ENCODE measurements around the gene TLE3.

DNA sequence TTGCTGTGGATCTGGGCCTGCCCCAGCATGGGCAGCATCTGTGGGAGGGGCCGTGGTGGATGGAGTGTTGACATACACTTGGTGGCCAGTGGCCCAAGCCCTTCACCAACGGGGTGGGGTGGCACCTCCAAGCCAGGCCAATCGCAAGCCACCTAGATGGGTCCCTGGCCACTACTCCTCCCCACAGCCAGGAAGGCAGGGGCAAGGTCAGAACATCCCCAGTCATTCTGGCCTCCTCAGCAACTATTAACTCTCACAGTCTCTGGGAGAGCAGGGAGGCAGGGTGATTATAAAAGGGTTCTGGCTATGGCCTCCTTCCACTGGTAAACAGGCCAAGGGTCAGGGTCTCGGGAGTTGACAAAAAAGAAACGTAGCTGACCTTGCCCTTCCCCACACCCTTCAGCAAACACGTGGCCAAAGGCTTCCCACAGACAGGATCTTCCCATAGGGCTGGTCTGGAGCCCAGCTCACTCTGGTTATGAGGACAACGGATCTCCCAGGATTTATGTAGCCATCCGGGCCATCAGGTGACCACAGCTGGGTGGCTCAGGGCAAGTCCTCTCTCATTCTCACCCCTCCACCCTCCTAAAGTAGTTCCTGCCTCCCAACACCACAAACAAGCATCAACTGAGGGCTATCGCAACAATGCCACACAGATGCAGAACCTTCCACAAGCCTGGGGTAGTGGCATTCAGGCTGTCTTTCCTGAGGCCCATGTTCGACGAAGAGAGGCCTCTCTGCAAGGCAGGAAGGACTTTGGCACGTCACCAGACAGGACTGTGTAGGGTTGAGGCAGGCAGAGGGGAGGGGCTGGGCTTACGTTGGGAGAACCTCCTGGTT, 18.9 kb downstream of the TLE3 start:
- TF ChIP-seq, protein P1, sequence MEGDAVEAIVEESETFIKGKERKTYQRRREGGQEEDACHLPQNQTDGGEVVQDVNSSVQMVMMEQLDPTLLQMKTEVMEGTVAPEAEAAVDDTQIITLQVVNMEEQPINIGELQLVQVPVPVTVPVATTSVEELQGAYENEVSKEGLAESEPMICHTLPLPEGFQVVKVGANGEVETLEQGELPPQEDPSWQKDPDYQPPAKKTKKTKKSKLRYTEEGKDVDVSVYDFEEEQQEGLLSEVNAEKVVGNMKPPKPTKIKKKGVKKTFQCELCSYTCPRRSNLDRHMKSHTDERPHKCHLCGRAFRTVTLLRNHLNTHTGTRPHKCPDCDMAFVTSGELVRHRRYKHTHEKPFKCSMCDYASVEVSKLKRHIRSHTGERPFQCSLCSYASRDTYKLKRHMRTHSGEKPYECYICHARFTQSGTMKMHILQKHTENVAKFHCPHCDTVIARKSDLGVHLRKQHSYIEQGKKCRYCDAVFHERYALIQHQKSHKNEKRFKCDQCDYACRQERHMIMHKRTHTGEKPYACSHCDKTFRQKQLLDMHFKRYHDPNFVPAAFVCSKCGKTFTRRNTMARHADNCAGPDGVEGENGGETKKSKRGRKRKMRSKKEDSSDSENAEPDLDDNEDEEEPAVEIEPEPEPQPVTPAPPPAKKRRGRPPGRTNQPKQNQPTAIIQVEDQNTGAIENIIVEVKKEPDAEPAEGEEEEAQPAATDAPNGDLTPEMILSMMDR (IDR thresholded peaks at IDR 0.05) = no peak
- TF ChIP-seq POLR2AphosphoS5 (IDR thresholded peaks at IDR 0.05) = no peak
- no peak for TF ChIP-seq POLR2A (IDR thresholded peaks at IDR 0.05)

Measured in prostate gland (tissue), 2 donors.